ENCODE results near the gene KIFC3.

DNA sequence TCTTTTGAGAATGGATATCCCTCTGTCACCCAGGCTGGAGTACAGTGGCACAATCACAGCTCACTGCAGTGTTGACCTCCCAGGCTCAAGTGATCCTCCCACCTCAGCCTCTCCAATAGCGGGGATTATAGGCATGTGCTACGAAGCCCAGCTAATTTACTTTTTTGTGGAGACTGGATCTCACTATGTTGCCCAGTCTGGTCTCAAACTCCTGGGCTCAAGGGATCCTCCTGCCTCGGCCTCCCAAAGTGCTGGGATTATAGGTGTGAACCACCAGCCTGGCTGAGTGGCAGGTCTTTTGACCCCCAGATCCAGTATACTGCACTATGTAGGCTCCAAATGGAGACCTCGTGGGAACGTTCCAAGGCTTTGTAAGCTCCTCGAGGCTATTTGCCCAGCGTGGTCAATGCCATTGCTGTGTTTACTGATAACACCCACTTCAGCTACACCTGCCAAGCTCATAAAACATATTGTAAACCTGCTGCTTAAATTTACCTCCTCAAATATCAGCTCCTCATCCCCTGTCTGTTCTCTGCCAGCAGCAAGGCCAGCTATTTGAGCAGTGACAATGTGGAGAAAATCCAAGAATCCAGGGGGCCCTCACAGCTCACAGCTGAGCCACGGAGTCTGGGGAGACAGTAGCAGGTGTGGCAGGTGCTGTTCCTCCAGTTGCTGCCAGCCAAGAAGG, 16.2 kb upstream of the KIFC3 start:
- TF ChIP-seq EZH2 (IDR thresholded peaks at IDR 0.05; ENCODE audit: low read length, missing control alignments) (no peak), CTCF (conservative IDR thresholded peaks at IDR 0.05 in 1 of 2, IDR thresholded peaks at IDR 0.05 in 1 of 2; ENCODE audit: low read depth in 1 of 2, low read length in 2 of 2) (no peak)
